ENCODE measurements around the gene ZPBP.

GRCh38 chr7:50095634-50096033 is 2.6 kb upstream of the ZPBP start:
- TF ChIP-seq CTCF (IDR thresholded peaks at IDR 0.05; ENCODE audit: low read length) (no peak), EZH2 (IDR thresholded peaks at IDR 0.05; ENCODE audit: borderline replicate concordance, low read length) (no peak)
